Pancreas (tissue), 10 donors: Measurements from ENCODE around the gene MTFR1L. TPM values are rescaled to one million over a fixed set of nuclear protein-coding genes. Genes with fewer than 3 reads are reported as not detected.

ENCODE experiments used
- ATAC-seq, 4 donors: fragments of 200-7000 bp; cut with Tn5 transposase; one replicate each; pipeline versions ENCODE4 v1.8.0 to v1.9.1; 2020; ENCODE audit warnings: mild to moderate bottlenecking in 4 of 4, moderate library complexity in 4 of 4
- DNase-seq, 6 donors: peaks; one replicate each; pipeline ENCODE4 v3.0.0-alpha.2; 2020
- FAIRE-seq: peaks from 2 replicates; lab custom pipeline; 2012; peaks lifted over from hg19 to GRCh38; lab: Jason Lieb, UNC
- H3K27ac ChIP-seq, 4 donors: fragments of 200-600 bp; sonication (generic); 1 replicate in 3 of 4; 2 replicates in 1 of 4; pipeline versions ENCODE4 v1.5.0 to v1.8.0; 2020
- H3K27me3 ChIP-seq, 4 donors: fragments of 200-600 bp; one replicate each; pipeline ENCODE4 v1.8.0; 2021
- H3K36me3 ChIP-seq, 3 donors: fragments of 200-600 bp; sonication (generic) in 1 of 3; one replicate each; pipeline versions ENCODE4 v1.5.0 to v1.8.0; 2020 to 2021
- H3K4me1 ChIP-seq, 3 donors: fragments of 200-600 bp; one replicate each; pipeline ENCODE4 v1.8.0; 2021
- H3K4me3 ChIP-seq, 4 donors: fragments of 200-600 bp; sonication (generic) in 2 of 4; one replicate each; pipeline versions ENCODE4 v1.5.0 to v1.8.0; 2020 to 2021
- H3K9me3 ChIP-seq, 4 donors: fragments of 200-600 bp; one replicate each; pipeline ENCODE4 v1.8.0; 2021
- CTCF ChIP-seq, 4 donors: fragments of 200-600 bp; sonication (generic) in 3 of 4; IDR thresholded peaks; one replicate each; pipeline versions ENCODE4 v1.5.0 to v1.8.0; 2021; ENCODE audit warnings: antibody characterized with exemption in 4 of 4
- WGBS, 2 donors: extraction: QIAGEN DNeasy Blood & Tissue Kit; methylation state at CpG; one replicate each; pipeline ENCODE4 v1.1.7; 2013; 5-methylcytosine and 5-hydroxymethylcytosine counted together
- intact Hi-C, 3 donors: fragments of 100-400 bp; cut with DNase I; formaldehyde crosslinking; loops; one replicate each; pipeline versions ENCODE4 v1.11.1 to v1.14.2; 2022
- polyA plus RNA-seq, 2 donors: library from polyadenylated mRNA; stranded (reverse); fragments of 200-250 nt; gene quantifications; one replicate each; pipeline ENCODE4 v1.2.3, GENCODE V29; 2013
- total RNA-seq, 6 donors: library from RNA; stranded (reverse); fragmentation: NEBNext Ultra II Directional in 4 of 6; extraction: Animal tissue kit (Norgen Biotek cat#: 25700) in 4 of 6; gene quantifications; one replicate each; pipeline versions ENCODE4 v1.2.1 to v1.2.4, GENCODE V29; 2021 to 2023
- donor health status: healthy with polysubstance abuse.
- donor health status: DM: no; HTN: no; CAD: no; lungs with moderate emphysema.
- donor health status: DM: no; HTN: no; CAD: no.
- donor health status: control.
- donor health status: control.
- donor health status: Bipolar disorder and iron deficiency.
- donor health status: DM: yes; HTN: yes; CAD: no.
- donor health status: DM: no; HTN: no; CAD: no.
- donor health status: DM: no; HTN: no; CAD: no.
- donor health status: DM: yes; HTN: yes; CAD: no.

MTFR1L gene
- total and polyA plus RNA-seq, 8 donors = 24.0 to 59.6 (median 27.5) TPM

- H3K36me3 ChIP-seq = no peaks in the 10 kb centered on the region
- H3K4me1 ChIP-seq = no peaks in the 10 kb centered on the region
- WGBS, 2 donors = 87 to 92% methylated on average over 6 of the region's 6 CpGs
- no peaks in the 10 kb centered on the region for H3K9me3 ChIP-seq
- FAIRE-seq = no peak
- no peak overlapping the region for H3K27ac ChIP-seq
- intact Hi-C loops = no loop called here
- no peak for ATAC-seq
- no peak for TF ChIP-seq CTCF (IDR thresholded peaks at IDR 0.05)
- no peak for DNase-seq
- H3K4me3 ChIP-seq = no peak overlapping the region
- no peaks in the 10 kb centered on the region for H3K27me3 ChIP-seq
Measured at GRCh38 chr1:25790472-25790871, 29.3 kb upstream of the MTFR1L start.

GRCh38 chr1:25792115-25792514 lies 27.6 kb upstream of the MTFR1L start:
- H3K9me3 ChIP-seq = no peaks in the 10 kb centered on the region
- no peaks in the 10 kb centered on the region for H3K27me3 ChIP-seq
- peaks cover 0 to 7% (median 5%) of the 10 kb centered on the region in 3 donors for H3K4me1 ChIP-seq
- no peak for TF ChIP-seq CTCF (IDR thresholded peaks at IDR 0.05)
- FAIRE-seq = no peak
- no peak for DNase-seq
- WGBS, 2 donors = 58 to 59% methylated on average over 4 of the region's 4 CpGs
- H3K27ac ChIP-seq = no peak overlapping the region
- H3K4me3 ChIP-seq = no peak overlapping the region
- ATAC-seq = no peak
- intact Hi-C loops = no loop called here
- H3K36me3 ChIP-seq = no peaks in the 10 kb centered on the region

GRCh38 chr1:25793585-25794170 lies 26.1 kb upstream of the MTFR1L start:
- ATAC-seq = no peak
- Histone ChIP-seq H3K4me3 (no peak overlapping the region), H3K4me1 (peaks cover 0 to 7% (median 5%) of the 10 kb centered on the region in 3 donors), H3K36me3 (no peaks in the 10 kb centered on the region), H3K27ac (no peak overlapping the region), H3K27me3 (no peaks in the 10 kb centered on the region), H3K9me3 (no peaks in the 10 kb centered on the region)
- WGBS, 2 donors = 72 to 88% methylated on average over 7 of the region's 7 CpGs
- no peak for FAIRE-seq
- DNase-seq = no peak
- intact Hi-C loops = no loop called here
- no peak for TF ChIP-seq CTCF (IDR thresholded peaks at IDR 0.05)

- Histone ChIP-seq H3K27ac (no peak overlapping the region), H3K4me3 (no peak overlapping the region), H3K27me3 (no peaks in the 10 kb centered on the region), H3K4me1 (peaks cover 0 to 8% (median 7%) of the 10 kb centered on the region in 3 donors), H3K36me3 (no peaks in the 10 kb centered on the region), H3K9me3 (no peaks in the 10 kb centered on the region)
- WGBS, 2 donors = 75 to 86% methylated on average over 8 of the region's 8 CpGs
- ATAC-seq (no peak), DNase-seq (no peak), FAIRE-seq (no peak)
- no peak for TF ChIP-seq CTCF (IDR thresholded peaks at IDR 0.05)
- intact Hi-C loops = no loop called here
Measured at GRCh38 chr1:25794325-25794724, 25.4 kb upstream of the MTFR1L start.

GRCh38 chr1:25795211-25795610 lies 24.5 kb upstream of the MTFR1L start:
- intact Hi-C loops = loop anchor here in 2 of 3 donors (5.0 kb wide), 2 partner anchors 183 to 188 kb away; no protein-coding TSS in a partner anchor
- no peak for DNase-seq
- Histone ChIP-seq H3K36me3 (no peaks in the 10 kb centered on the region), H3K9me3 (no peaks in the 10 kb centered on the region), H3K4me3 (no peak overlapping the region), H3K27ac (no peak overlapping the region), H3K4me1 (peaks cover 0 to 11% (median 7%) of the 10 kb centered on the region in 3 donors), H3K27me3 (no peaks in the 10 kb centered on the region)
- no peak for FAIRE-seq
- ATAC-seq = no peak
- TF ChIP-seq CTCF (IDR thresholded peaks at IDR 0.05) = no peak
- 73 to 88% methylated on average over 2 of the region's 2 CpGs for WGBS, 2 donors
